ENCODE data around the gene GRIN2A.
A peak's percentile ranks its signal among the peaks of the same experiment; 100 is the strongest.

GRIN2A gene

GRCh38 chr16:10039220-10040096, 142.8 kb downstream of the GRIN2A start:
- DNase-seq (ENCODE audit: insufficient read length, low spot score) (peak; percentile 36), FAIRE-seq (no peak)

GRCh38 chr16:10037751-10038150, 144.5 kb downstream of the GRIN2A start:
- no peak for FAIRE-seq
- DNase-seq (ENCODE audit: insufficient read length, low spot score): peak; percentile 12

- DNase-seq (ENCODE audit: insufficient read length, low spot score) (no peak), FAIRE-seq (no peak)
Observed at GRCh38 chr16:10036956-10037355, 145.3 kb downstream of the GRIN2A start.

- DNase-seq (ENCODE audit: insufficient read length, low spot score): no peak
- FAIRE-seq: no peak
Observed at GRCh38 chr16:10033556-10033955, 148.7 kb downstream of the GRIN2A start.

GRCh38 chr16:10031955-10032354, 150.3 kb downstream of the GRIN2A start:
- DNase-seq (ENCODE audit: insufficient read length, low spot score) (no peak), FAIRE-seq (no peak)

GRCh38 chr16:10031473-10031872, 150.8 kb downstream of the GRIN2A start:
- DNase-seq (ENCODE audit: insufficient read length, low spot score) (no peak), FAIRE-seq (no peak)

- FAIRE-seq (no peak), DNase-seq (ENCODE audit: insufficient read length, low spot score) (no peak)
Observed at GRCh38 chr16:10028644-10029043, 153.6 kb downstream of the GRIN2A start.

- FAIRE-seq (no peak), DNase-seq (ENCODE audit: insufficient read length, low spot score) (no peak)
Observed at GRCh38 chr16:10027553-10027952, 154.7 kb downstream of the GRIN2A start.

GRCh38 chr16:10026593-10026992, 155.6 kb downstream of the GRIN2A start:
- FAIRE-seq (no peak), DNase-seq (ENCODE audit: insufficient read length, low spot score) (no peak)

- FAIRE-seq (no peak), DNase-seq (ENCODE audit: insufficient read length, low spot score) (no peak)
Observed at GRCh38 chr16:10022098-10022497, 160.1 kb downstream of the GRIN2A start.

- no peak for DNase-seq (ENCODE audit: insufficient read length, low spot score)
- FAIRE-seq: no peak
Observed at GRCh38 chr16:10020866-10021265, 161.4 kb downstream of the GRIN2A start.

- no peak for FAIRE-seq
- no peak for DNase-seq (ENCODE audit: insufficient read length, low spot score)
Observed at GRCh38 chr16:10016752-10017151, 165.5 kb downstream of the GRIN2A start.

- FAIRE-seq (no peak), DNase-seq (ENCODE audit: insufficient read length, low spot score) (no peak)
Observed at GRCh38 chr16:10015397-10015796, 166.8 kb downstream of the GRIN2A start.

- FAIRE-seq (no peak), DNase-seq (ENCODE audit: insufficient read length, low spot score) (no peak)
Observed at GRCh38 chr16:10013774-10014173, 168.5 kb downstream of the GRIN2A start.

GRCh38 chr16:10013364-10013763, 168.9 kb downstream of the GRIN2A start:
- DNase-seq (ENCODE audit: insufficient read length, low spot score) (no peak), FAIRE-seq (no peak)

- FAIRE-seq (no peak), DNase-seq (ENCODE audit: insufficient read length, low spot score) (no peak)
Observed at GRCh38 chr16:10009684-10010083, 172.5 kb downstream of the GRIN2A start.

- DNase-seq (ENCODE audit: insufficient read length, low spot score) (no peak), FAIRE-seq (no peak)
Observed at GRCh38 chr16:10003486-10003885, 178.7 kb downstream of the GRIN2A start.

- no peak for DNase-seq (ENCODE audit: insufficient read length, low spot score)
- no peak for FAIRE-seq
Observed at GRCh38 chr16:10001258-10001775, 180.9 kb downstream of the GRIN2A start.

GRCh38 chr16:9996221-9996620, 186.0 kb downstream of the GRIN2A start:
- FAIRE-seq: no peak
- DNase-seq (ENCODE audit: insufficient read length, low spot score): no peak

- DNase-seq (ENCODE audit: insufficient read length, low spot score) (no peak), FAIRE-seq (no peak)
Observed at GRCh38 chr16:9992441-9992840, 189.8 kb downstream of the GRIN2A start.

GRCh38 chr16:9980981-9981380, 201.2 kb downstream of the GRIN2A start:
- FAIRE-seq (no peak), DNase-seq (ENCODE audit: insufficient read length, low spot score) (no peak)

- no peak for FAIRE-seq
- DNase-seq (ENCODE audit: insufficient read length, low spot score): no peak
Observed at GRCh38 chr16:9978160-9978725, 204.0 kb downstream of the GRIN2A start.

All from HTR-8/SVneo (cell line).